ENCODE data around the gene HDAC9. TPM values are rescaled to one million over a fixed set of nuclear protein-coding genes. Genes with fewer than 3 reads are reported as not detected.
A peak's percentile ranks its signal among the peaks of the same experiment; 100 is the strongest.

Gene HDAC9
- total RNA-seq, 1 experiment from 2014 or later = 159 TPM

DNA sequence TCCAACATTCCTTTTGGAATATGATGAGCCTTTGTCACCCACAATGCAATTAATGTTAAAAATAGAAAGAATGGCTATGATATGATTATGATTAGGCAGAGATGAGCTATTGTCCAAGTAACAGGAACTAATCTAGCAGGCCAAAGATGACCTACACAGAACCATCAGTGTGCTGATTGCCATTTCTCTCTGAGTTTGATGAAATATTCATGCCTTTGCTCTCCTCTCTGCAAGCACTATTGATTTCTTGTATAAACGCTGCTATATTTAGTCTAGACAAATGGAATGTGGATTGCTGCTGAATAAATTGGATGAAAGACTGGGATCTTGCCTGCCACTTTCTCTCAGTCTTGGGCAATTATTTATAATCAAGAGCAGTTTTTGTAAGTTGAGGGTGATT lies 85.4 kb downstream of the HDAC9 start:
- H3K4me3 Mint-ChIP-seq (ENCODE audit: low read depth, unreplicated experiment) = no peak overlapping the region
- no peak for DNase-seq
- no peaks in the 10 kb centered on the region for H3K27me3 Mint-ChIP-seq (ENCODE audit: unreplicated experiment)
- no peaks in the 10 kb centered on the region for H3K9me3 Mint-ChIP-seq (ENCODE audit: low read depth, unreplicated experiment)
- H3K27ac Mint-ChIP-seq (ENCODE audit: unreplicated experiment) = no peak overlapping the region
- H3K36me3 Mint-ChIP-seq (ENCODE audit: insufficient read depth, unreplicated experiment) = peaks cover 15% of the 10 kb centered on the region
- intact Hi-C loops (cut with micrococcal nuclease; ENCODE audit: unreplicated experiment) = no loop called here
- TF ChIP-seq, protein P1, sequence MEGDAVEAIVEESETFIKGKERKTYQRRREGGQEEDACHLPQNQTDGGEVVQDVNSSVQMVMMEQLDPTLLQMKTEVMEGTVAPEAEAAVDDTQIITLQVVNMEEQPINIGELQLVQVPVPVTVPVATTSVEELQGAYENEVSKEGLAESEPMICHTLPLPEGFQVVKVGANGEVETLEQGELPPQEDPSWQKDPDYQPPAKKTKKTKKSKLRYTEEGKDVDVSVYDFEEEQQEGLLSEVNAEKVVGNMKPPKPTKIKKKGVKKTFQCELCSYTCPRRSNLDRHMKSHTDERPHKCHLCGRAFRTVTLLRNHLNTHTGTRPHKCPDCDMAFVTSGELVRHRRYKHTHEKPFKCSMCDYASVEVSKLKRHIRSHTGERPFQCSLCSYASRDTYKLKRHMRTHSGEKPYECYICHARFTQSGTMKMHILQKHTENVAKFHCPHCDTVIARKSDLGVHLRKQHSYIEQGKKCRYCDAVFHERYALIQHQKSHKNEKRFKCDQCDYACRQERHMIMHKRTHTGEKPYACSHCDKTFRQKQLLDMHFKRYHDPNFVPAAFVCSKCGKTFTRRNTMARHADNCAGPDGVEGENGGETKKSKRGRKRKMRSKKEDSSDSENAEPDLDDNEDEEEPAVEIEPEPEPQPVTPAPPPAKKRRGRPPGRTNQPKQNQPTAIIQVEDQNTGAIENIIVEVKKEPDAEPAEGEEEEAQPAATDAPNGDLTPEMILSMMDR (IDR thresholded peaks at IDR 0.05; ENCODE audit: unreplicated experiment) = no peak
- CTCF ChIA-PET = interaction anchor here (0.9 to 1.2 kb wide), 3 partner anchors 10 to 228 kb away, joined by 3 to 4 read pairs (median 3); no protein-coding TSS in a partner anchor
- no TSS peak for BruUV-seq (replicated peaks)
- H3K4me1 Mint-ChIP-seq (ENCODE audit: low read depth, unreplicated experiment) = peaks cover 41% of the 10 kb centered on the region

DNA sequence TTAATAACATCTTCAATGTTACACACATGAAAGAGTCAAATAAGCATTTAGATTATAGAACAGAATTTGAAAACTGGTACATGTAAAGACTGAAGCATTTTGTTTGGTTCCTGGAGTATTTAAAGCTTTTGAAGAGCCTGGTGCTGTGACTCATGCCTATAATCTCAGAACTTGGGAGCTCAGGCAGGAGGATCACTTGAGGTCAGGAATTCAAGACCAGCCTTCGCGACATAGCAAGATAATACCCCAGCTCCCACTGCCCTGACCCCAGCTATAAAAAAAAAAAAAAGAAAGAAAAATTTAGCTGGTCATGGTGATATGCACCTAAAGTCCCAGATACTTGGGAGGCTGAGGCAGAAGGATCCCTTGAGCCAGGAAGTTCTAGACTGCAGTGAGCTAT lies 87.8 kb downstream of the HDAC9 start:
- BruUV-seq (replicated peaks) = no TSS peak
- no peak overlapping the region for H3K4me3 Mint-ChIP-seq (ENCODE audit: low read depth, unreplicated experiment)
- intact Hi-C loops (cut with micrococcal nuclease; ENCODE audit: unreplicated experiment) = no loop called here
- H3K9me3 Mint-ChIP-seq (ENCODE audit: low read depth, unreplicated experiment) = no peaks in the 10 kb centered on the region
- H3K4me1 Mint-ChIP-seq (ENCODE audit: low read depth, unreplicated experiment) = peaks cover 25% of the 10 kb centered on the region
- peaks cover 10% of the 10 kb centered on the region for H3K36me3 Mint-ChIP-seq (ENCODE audit: insufficient read depth, unreplicated experiment)
- TF ChIP-seq, protein P1 (IDR thresholded peaks at IDR 0.05; ENCODE audit: unreplicated experiment) = no peak
- DNase-seq = no peak
- H3K27me3 Mint-ChIP-seq (ENCODE audit: unreplicated experiment) = no peaks in the 10 kb centered on the region
- H3K27ac Mint-ChIP-seq (ENCODE audit: unreplicated experiment) = no peak overlapping the region
- CTCF ChIA-PET = interaction anchor here (0.7 to 1.1 kb wide), 5 partner anchors 10 to 834 kb away, joined by 3 to 4 read pairs (median 3); no protein-coding TSS in a partner anchor

DNA sequence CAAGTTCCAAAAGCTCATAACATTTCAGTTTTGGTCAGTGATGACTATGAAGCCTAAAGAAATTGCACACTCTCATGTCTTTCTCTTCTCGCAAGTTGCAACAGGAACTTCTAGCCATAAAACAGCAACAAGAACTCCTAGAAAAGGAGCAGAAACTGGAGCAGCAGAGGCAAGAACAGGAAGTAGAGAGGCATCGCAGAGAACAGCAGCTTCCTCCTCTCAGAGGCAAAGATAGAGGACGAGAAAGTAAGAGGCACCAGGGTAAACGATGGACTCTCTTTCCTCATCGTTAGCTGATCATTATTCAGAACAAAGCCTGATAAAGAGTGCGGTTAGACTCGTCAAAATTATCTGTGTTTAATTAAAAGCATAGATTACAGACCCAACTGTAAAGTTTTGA lies 94.7 kb downstream of the HDAC9 start:
- no peak overlapping the region for H3K27ac Mint-ChIP-seq (ENCODE audit: unreplicated experiment)
- TF ChIP-seq, protein P1 (IDR thresholded peaks at IDR 0.05; ENCODE audit: unreplicated experiment) = no peak
- DNase-seq = no peak
- no peaks in the 10 kb centered on the region for H3K4me1 Mint-ChIP-seq (ENCODE audit: low read depth, unreplicated experiment)
- H3K27me3 Mint-ChIP-seq (ENCODE audit: unreplicated experiment) = no peaks in the 10 kb centered on the region
- BruUV-seq (replicated peaks) = no TSS peak
- no peaks in the 10 kb centered on the region for H3K9me3 Mint-ChIP-seq (ENCODE audit: low read depth, unreplicated experiment)
- CTCF ChIA-PET = no interaction called here
- H3K4me3 Mint-ChIP-seq (ENCODE audit: low read depth, unreplicated experiment) = no peak overlapping the region
- intact Hi-C loops (cut with micrococcal nuclease; ENCODE audit: unreplicated experiment) = loop anchor here (2.0 kb wide), 1 partner anchor 1075 kb away; no protein-coding TSS in a partner anchor
- peaks cover 29% of the 10 kb centered on the region for H3K36me3 Mint-ChIP-seq (ENCODE audit: insufficient read depth, unreplicated experiment)

DNA sequence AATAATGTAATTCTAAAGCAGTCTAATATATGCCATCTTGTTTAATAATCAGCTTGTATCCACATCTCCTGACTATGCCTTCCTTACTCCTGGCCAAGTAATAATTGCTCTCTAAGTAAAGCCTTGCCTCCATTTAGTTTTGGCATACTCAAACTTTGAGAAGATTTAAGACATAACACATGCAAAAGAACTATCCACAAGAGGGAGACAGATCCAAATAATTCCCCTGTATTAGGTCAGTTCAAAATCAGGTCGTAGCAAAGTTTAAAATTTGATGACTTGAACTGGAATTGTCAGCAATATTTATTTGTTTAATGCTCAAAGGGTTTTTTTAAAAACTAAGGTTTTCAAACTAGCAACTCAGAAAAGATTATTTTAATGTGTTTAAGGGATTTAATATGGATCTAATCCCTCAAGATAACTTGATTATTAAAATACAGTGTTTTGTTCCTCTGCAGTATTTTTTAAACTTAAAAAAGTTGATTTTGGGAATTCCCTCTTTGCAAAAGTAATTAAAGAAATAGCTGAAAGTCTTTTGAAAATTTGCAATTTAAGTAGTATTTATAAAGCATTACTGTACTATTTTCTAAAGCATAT lies 95.3 kb downstream of the HDAC9 start:
- intact Hi-C loops (cut with micrococcal nuclease; ENCODE audit: unreplicated experiment) = loop anchor here (2.0 kb wide), 1 partner anchor 1074 kb away; no protein-coding TSS in a partner anchor

More for the DNA sequence above, 95.3 kb downstream of the HDAC9 start:
- no TSS peak for BruUV-seq (replicated peaks)
- peaks cover 23% of the 10 kb centered on the region for H3K36me3 Mint-ChIP-seq (ENCODE audit: insufficient read depth, unreplicated experiment)
- CTCF ChIA-PET = no interaction called here
- H3K27me3 Mint-ChIP-seq (ENCODE audit: unreplicated experiment) = no peaks in the 10 kb centered on the region
- H3K4me1 Mint-ChIP-seq (ENCODE audit: low read depth, unreplicated experiment) = no peaks in the 10 kb centered on the region
- TF ChIP-seq, protein P1 (IDR thresholded peaks at IDR 0.05; ENCODE audit: unreplicated experiment) = peak; percentile 34
- H3K9me3 Mint-ChIP-seq (ENCODE audit: low read depth, unreplicated experiment) = no peaks in the 10 kb centered on the region
- H3K27ac Mint-ChIP-seq (ENCODE audit: unreplicated experiment) = no peak overlapping the region
- H3K4me3 Mint-ChIP-seq (ENCODE audit: low read depth, unreplicated experiment) = no peak overlapping the region
- no peak for DNase-seq

Data from Calu3 (cell line).